ENCODE data around the gene MSL1.

Gene MSL1

GRCh38 chr17:40105861-40106759 lies 15.7 kb upstream of the MSL1 start:
- Histone ChIP-seq H3K4me2 (ENCODE audit: low read depth, low read length, poor library complexity, severe bottlenecking) (no peak overlapping the region), H3K27ac (ENCODE audit: low read depth, low read length) (no peak overlapping the region), H3K9me2 (replicated peaks; ENCODE audit: insufficient read depth, low read length) (no peaks in the 10 kb centered on the region), H3K9me3 (ENCODE audit: insufficient read depth, low read length) (no peaks in the 10 kb centered on the region), H2AFZ (ENCODE audit: low read depth, low read length, severe bottlenecking) (no peak overlapping the region), H4K20me1 (ENCODE audit: low read depth, low read length) (no peaks in the 10 kb centered on the region), H3K9ac (ENCODE audit: low read length) (no peak overlapping the region), H3F3A (ENCODE audit: insufficient read depth) (no peaks in the 10 kb centered on the region), H3K36me3 (ENCODE audit: low read length) (no peaks in the 10 kb centered on the region), H3K4me3 (ENCODE audit: insufficient read depth, low read length, poor library complexity, severe bottlenecking) (no peak overlapping the region), H3K79me2 (ENCODE audit: insufficient read depth, low read length) (no peaks in the 10 kb centered on the region), H3K27me3 (ENCODE audit: low read length) (no peaks in the 10 kb centered on the region)
- TF ChIP-seq CTCF (IDR thresholded peaks at IDR 0.05; ENCODE audit: insufficient read depth, low read length, poor library complexity, severe bottlenecking), result no peak
- TF ChIP-seq EZH2phosphoT487 (conservative IDR thresholded peaks at IDR 0.05; ENCODE audit: low read length), result no peak

- no peaks in the 10 kb centered on the region for H4K20me1 ChIP-seq (ENCODE audit: low read depth, low read length)
- no peak for TF ChIP-seq EZH2phosphoT487 (conservative IDR thresholded peaks at IDR 0.05; ENCODE audit: low read length)
- no peak for TF ChIP-seq CTCF (IDR thresholded peaks at IDR 0.05; ENCODE audit: insufficient read depth, low read length, poor library complexity, severe bottlenecking)
- H2AFZ ChIP-seq (ENCODE audit: low read depth, low read length, severe bottlenecking), result no peak overlapping the region
- H3K36me3 ChIP-seq (ENCODE audit: low read length), result no peaks in the 10 kb centered on the region
- H3K4me3 ChIP-seq (ENCODE audit: insufficient read depth, low read length, poor library complexity, severe bottlenecking), result no peak overlapping the region
- no peak overlapping the region for H3K9ac ChIP-seq (ENCODE audit: low read length)
- no peaks in the 10 kb centered on the region for H3K9me2 ChIP-seq (replicated peaks; ENCODE audit: insufficient read depth, low read length)
- H3F3A ChIP-seq (ENCODE audit: insufficient read depth), result no peaks in the 10 kb centered on the region
- H3K4me2 ChIP-seq (ENCODE audit: low read depth, low read length, poor library complexity, severe bottlenecking), result no peak overlapping the region
- no peaks in the 10 kb centered on the region for H3K9me3 ChIP-seq (ENCODE audit: insufficient read depth, low read length)
- no peak overlapping the region for H3K27ac ChIP-seq (ENCODE audit: low read depth, low read length)
- no peaks in the 10 kb centered on the region for H3K79me2 ChIP-seq (ENCODE audit: insufficient read depth, low read length)
- H3K27me3 ChIP-seq (ENCODE audit: low read length), result no peaks in the 10 kb centered on the region
These were observed 14.8 kb upstream of the MSL1 start for GRCh38 chr17:40106760-40107521.

- peak overlapping the region; percentile 4; the same call in 1 of the 2 replicates for H3K9ac ChIP-seq (ENCODE audit: low read length)
- no peak overlapping the region for H3K27ac ChIP-seq (ENCODE audit: low read depth, low read length)
- H3K9me2 ChIP-seq (replicated peaks; ENCODE audit: insufficient read depth, low read length), result no peaks in the 10 kb centered on the region
- no peak overlapping the region for H3K4me2 ChIP-seq (ENCODE audit: low read depth, low read length, poor library complexity, severe bottlenecking)
- H4K20me1 ChIP-seq (ENCODE audit: low read depth, low read length), result no peaks in the 10 kb centered on the region
- peak overlapping the region; percentile 65 for H2AFZ ChIP-seq (ENCODE audit: low read depth, low read length, severe bottlenecking)
- H3K79me2 ChIP-seq (ENCODE audit: insufficient read depth, low read length), result no peaks in the 10 kb centered on the region
- TF ChIP-seq EZH2phosphoT487 (conservative IDR thresholded peaks at IDR 0.05; ENCODE audit: low read length), result no peak
- TF ChIP-seq CTCF (IDR thresholded peaks at IDR 0.05; ENCODE audit: insufficient read depth, low read length, poor library complexity, severe bottlenecking), result no peak
- H3K9me3 ChIP-seq (ENCODE audit: insufficient read depth, low read length), result no peaks in the 10 kb centered on the region
- H3F3A ChIP-seq (ENCODE audit: insufficient read depth), result no peaks in the 10 kb centered on the region
- no peaks in the 10 kb centered on the region for H3K27me3 ChIP-seq (ENCODE audit: low read length)
- H3K36me3 ChIP-seq (ENCODE audit: low read length), result no peaks in the 10 kb centered on the region
- no peak overlapping the region for H3K4me3 ChIP-seq (ENCODE audit: insufficient read depth, low read length, poor library complexity, severe bottlenecking)
These were observed 14.1 kb upstream of the MSL1 start for GRCh38 chr17:40107522-40108174.

All from SU-DHL-6 (cell line).